ENCODE results near the gene RAB10. TPM values are rescaled to one million over a fixed set of nuclear protein-coding genes. Genes with fewer than 3 reads are reported as not detected.
A peak's percentile ranks its signal among the peaks of the same experiment; 100 is the strongest.

Gene RAB10
- total and polyA plus RNA-seq, 9 of the 15 experiments (the other 6 are each of a cell fraction or from before 2014, with no cell fraction given) = 25.1 to 214 (median 157) TPM

GRCh38 chr2:26184555-26185303 is 150.8 kb downstream of the RAB10 start (continued):
- TF ChIP-seq GTF2B (IDR thresholded peaks at IDR 0.05; ENCODE audit: extremely low read depth, insufficient read length) = no peak
- TF ChIP-seq ZNF23 (CRISPR knock-in tag; IDR thresholded peaks at IDR 0.05) = no peak
- TF ChIP-seq ATF4 (CRISPR knock-in tag; IDR thresholded peaks at IDR 0.05) = no peak
- TF ChIP-seq CBFA2T2 (conservative IDR thresholded peaks at IDR 0.05) = no peak
- peak; percentile 91 for TF ChIP-seq ZNF197 (CRISPR knock-in tag; IDR thresholded peaks at IDR 0.05; ENCODE audit: low read depth)
- no peak for TF ChIP-seq SREBF1 (IDR thresholded peaks at IDR 0.05; ENCODE audit: borderline replicate concordance, low read depth, low read length)
- TF ChIP-seq TFAM (CRISPR knock-in tag; conservative IDR thresholded peaks at IDR 0.05) = no peak
- TF ChIP-seq SOX6 (IDR thresholded peaks at IDR 0.05) = 0 out of 2 replicates have a peak, but pooled peaks have one; percentile 28
- peak; percentile 80 for TF ChIP-seq E2F3 (CRISPR knock-in tag; IDR thresholded peaks at IDR 0.05)
- peak; percentile 87 for TF ChIP-seq POLR2G (IDR thresholded peaks at IDR 0.05; ENCODE audit: low read depth, low read length)
- TF ChIP-seq, protein P1, sequence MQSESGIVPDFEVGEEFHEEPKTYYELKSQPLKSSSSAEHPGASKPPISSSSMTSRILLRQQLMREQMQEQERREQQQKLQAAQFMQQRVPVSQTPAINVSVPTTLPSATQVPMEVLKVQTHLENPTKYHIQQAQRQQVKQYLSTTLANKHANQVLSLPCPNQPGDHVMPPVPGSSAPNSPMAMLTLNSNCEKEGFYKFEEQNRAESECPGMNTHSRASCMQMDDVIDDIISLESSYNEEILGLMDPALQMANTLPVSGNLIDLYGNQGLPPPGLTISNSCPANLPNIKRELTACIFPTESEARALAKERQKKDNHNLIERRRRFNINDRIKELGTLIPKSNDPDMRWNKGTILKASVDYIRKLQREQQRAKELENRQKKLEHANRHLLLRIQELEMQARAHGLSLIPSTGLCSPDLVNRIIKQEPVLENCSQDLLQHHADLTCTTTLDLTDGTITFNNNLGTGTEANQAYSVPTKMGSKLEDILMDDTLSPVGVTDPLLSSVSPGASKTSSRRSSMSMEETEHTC (IDR thresholded peaks at IDR 0.05) = no peak
- no peak for TF ChIP-seq TAF7 (tag; IDR thresholded peaks at IDR 0.05)
- no peak for TF ChIP-seq ARID3A (IDR thresholded peaks at IDR 0.05; ENCODE audit: borderline replicate concordance, low read depth, low read length)
- TF ChIP-seq TCF15 (CRISPR knock-in tag; IDR thresholded peaks at IDR 0.05) = peak; percentile 15; the same call in 1 of the 2 replicates
- TF ChIP-seq ZNF445 (CRISPR knock-in tag; IDR thresholded peaks at IDR 0.05; ENCODE audit: low read depth) = no peak
- TF ChIP-seq NR2C1 (IDR thresholded peaks at IDR 0.05) = no peak
- TF ChIP-seq NR2C1 (tag; IDR thresholded peaks at IDR 0.05) = no peak
- TF ChIP-seq POLR2AphosphoS2 (IDR thresholded peaks at IDR 0.05; ENCODE audit: low read length) = no peak
- TF ChIP-seq STAT5B (CRISPR knock-in tag; IDR thresholded peaks at IDR 0.05) = no peak
- no peak for TF ChIP-seq XRCC3 (IDR thresholded peaks at IDR 0.05)
- TF ChIP-seq SRSF3 (IDR thresholded peaks at IDR 0.05; ENCODE audit: insufficient read depth, low read length) = no peak
- no peak for TF ChIP-seq ARNT (IDR thresholded peaks at IDR 0.05)
- TF ChIP-seq YBX1 (IDR thresholded peaks at IDR 0.05) = no peak
- TF ChIP-seq, protein P2, sequence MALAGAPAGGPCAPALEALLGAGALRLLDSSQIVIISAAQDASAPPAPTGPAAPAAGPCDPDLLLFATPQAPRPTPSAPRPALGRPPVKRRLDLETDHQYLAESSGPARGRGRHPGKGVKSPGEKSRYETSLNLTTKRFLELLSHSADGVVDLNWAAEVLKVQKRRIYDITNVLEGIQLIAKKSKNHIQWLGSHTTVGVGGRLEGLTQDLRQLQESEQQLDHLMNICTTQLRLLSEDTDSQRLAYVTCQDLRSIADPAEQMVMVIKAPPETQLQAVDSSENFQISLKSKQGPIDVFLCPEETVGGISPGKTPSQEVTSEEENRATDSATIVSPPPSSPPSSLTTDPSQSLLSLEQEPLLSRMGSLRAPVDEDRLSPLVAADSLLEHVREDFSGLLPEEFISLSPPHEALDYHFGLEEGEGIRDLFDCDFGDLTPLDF (CRISPR knock-in tag; IDR thresholded peaks at IDR 0.05) = peak; percentile 82; the same call in 1 of the 2 replicates
